ENCODE results near the gene LASP1NB.
A peak's percentile ranks its signal among the peaks of the same experiment; 100 is the strongest.

LASP1NB gene

DNA sequence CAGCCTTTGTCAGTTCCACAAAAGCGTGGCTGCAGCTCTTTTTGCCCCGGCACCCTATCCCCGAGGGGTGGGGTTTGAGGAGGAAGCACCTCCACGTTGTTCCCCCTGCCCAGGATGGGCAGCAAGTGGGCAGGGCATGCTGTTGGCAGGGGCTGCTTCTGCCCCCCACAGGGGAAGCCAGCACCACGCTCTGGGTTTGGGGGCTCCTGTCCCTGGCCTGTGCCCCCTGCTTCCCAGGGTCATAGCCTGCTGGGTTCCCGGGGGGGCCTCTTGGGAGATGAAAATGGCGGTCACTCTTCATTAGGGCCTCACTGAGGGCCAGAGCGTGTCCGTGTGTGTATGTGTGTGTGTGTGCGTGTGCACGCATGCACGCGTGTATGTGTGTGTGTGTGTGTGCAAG is 32.8 kb upstream of the LASP1NB start:
- intact Hi-C loops (cut with DNase I): no loop called here
- WGBS: 87% methylated on average over 12 of the region's 13 CpGs
- Histone ChIP-seq H3K4me1 (replicated peaks) (no peaks in the 10 kb centered on the region), H3K27me3 (replicated peaks; ENCODE audit: insufficient read depth) (no peaks in the 10 kb centered on the region), H3K27ac (no peak overlapping the region), H3K9me3 (no peaks in the 10 kb centered on the region), H3K36me3 (no peaks in the 10 kb centered on the region), H3K4me3 (no peak overlapping the region)
- no peak for TF ChIP-seq POLR2AphosphoS5 (IDR thresholded peaks at IDR 0.05)
- TF ChIP-seq, protein P1, sequence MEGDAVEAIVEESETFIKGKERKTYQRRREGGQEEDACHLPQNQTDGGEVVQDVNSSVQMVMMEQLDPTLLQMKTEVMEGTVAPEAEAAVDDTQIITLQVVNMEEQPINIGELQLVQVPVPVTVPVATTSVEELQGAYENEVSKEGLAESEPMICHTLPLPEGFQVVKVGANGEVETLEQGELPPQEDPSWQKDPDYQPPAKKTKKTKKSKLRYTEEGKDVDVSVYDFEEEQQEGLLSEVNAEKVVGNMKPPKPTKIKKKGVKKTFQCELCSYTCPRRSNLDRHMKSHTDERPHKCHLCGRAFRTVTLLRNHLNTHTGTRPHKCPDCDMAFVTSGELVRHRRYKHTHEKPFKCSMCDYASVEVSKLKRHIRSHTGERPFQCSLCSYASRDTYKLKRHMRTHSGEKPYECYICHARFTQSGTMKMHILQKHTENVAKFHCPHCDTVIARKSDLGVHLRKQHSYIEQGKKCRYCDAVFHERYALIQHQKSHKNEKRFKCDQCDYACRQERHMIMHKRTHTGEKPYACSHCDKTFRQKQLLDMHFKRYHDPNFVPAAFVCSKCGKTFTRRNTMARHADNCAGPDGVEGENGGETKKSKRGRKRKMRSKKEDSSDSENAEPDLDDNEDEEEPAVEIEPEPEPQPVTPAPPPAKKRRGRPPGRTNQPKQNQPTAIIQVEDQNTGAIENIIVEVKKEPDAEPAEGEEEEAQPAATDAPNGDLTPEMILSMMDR (IDR thresholded peaks at IDR 0.05): no peak
- TF ChIP-seq POLR2A (IDR thresholded peaks at IDR 0.05): no peak
- DNase-seq (ENCODE audit: low spot score): no peak

DNA sequence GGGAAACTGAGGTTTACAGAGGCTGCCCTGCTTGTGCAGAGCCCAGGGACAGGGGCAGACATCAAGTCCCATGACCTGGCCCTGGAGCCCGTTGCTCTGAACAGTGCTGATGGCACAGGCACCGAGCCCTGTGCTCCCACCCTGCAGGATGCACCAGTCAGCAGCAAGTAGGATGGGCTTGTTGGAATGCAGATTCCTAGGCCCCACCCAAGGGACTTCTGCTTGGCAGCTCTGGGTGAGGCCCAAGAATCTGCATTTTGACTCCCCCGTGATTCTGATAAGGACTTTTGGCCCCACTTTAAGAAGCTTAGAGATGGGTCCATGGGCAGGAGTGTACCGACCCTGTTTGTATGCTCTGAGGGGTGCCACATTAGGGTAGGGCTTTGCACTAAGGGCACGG is 32.3 kb upstream of the LASP1NB start:
- TF ChIP-seq POLR2A (IDR thresholded peaks at IDR 0.05): no peak
- TF ChIP-seq, protein P1 (IDR thresholded peaks at IDR 0.05): no peak
- TF ChIP-seq POLR2AphosphoS5 (IDR thresholded peaks at IDR 0.05): no peak
- DNase-seq (ENCODE audit: low spot score): no peak
- intact Hi-C loops (cut with DNase I): no loop called here
- 79% methylated on average over 5 of the region's 5 CpGs for WGBS
- no peaks in the 10 kb centered on the region for H3K4me1 ChIP-seq (replicated peaks)
- no peaks in the 10 kb centered on the region for H3K9me3 ChIP-seq
- no peak overlapping the region for H3K27ac ChIP-seq
- H3K4me3 ChIP-seq: no peak overlapping the region
- no peaks in the 10 kb centered on the region for H3K27me3 ChIP-seq (replicated peaks; ENCODE audit: insufficient read depth)
- H3K36me3 ChIP-seq: no peaks in the 10 kb centered on the region

DNA sequence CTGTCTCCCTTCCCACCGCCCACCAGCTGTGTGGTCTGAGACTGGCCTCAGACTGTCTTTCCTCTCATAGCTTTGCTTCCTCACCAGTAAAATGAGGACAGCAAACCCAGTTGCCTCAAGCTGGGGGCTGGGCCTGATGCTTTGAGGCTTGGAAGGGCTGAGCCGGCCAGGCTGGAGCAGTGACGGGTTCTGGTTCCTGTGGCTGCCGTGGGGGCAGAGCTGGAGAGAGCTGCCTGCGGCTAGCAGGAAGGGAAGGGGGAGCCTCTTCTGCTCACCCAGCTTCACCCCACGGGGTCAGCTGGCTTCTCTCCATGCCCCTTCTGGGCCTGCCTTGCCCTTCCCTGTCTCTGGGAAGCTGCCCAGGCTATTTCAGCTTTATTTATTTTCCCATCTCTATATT is 31.8 kb upstream of the LASP1NB start:
- no peaks in the 10 kb centered on the region for H3K9me3 ChIP-seq
- no peak overlapping the region for H3K4me3 ChIP-seq
- intact Hi-C loops (cut with DNase I): no loop called here
- DNase-seq (ENCODE audit: low spot score): no peak
- H3K27ac ChIP-seq: no peak overlapping the region
- no peak for TF ChIP-seq POLR2A (IDR thresholded peaks at IDR 0.05)
- TF ChIP-seq, protein P1 (IDR thresholded peaks at IDR 0.05): no peak
- no peak for TF ChIP-seq POLR2AphosphoS5 (IDR thresholded peaks at IDR 0.05)
- H3K27me3 ChIP-seq (replicated peaks; ENCODE audit: insufficient read depth): no peaks in the 10 kb centered on the region
- peaks cover 0 to 3% of the 10 kb centered on the region in 2 donors for H3K36me3 ChIP-seq
- 68% methylated on average over 6 of the region's 6 CpGs for WGBS
- no peaks in the 10 kb centered on the region for H3K4me1 ChIP-seq (replicated peaks)

DNA sequence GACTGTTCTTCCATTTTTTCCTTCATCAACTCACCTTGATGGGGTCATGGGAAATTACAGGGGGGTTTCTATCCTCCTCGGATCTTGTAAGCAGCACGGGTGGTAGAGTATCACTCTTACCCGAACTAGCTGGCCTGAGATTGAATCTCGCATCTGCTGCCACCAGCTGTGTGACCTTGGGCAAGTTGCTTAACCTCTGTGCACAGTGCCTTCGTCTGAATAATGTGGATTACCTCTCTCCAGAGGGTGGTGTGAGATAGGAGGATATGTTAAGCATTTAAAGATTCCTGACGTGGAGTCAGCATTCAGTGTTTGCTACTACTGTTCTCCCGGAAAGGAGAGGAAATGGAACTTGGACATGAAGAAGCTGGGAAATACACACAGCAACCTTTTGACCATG is 31.1 kb upstream of the LASP1NB start:
- Histone ChIP-seq H3K27ac (no peak overlapping the region), H3K9me3 (no peaks in the 10 kb centered on the region), H3K4me3 (no peak overlapping the region), H3K27me3 (replicated peaks; ENCODE audit: insufficient read depth) (no peaks in the 10 kb centered on the region), H3K36me3 (peaks cover 0 to 3% of the 10 kb centered on the region in 2 donors), H3K4me1 (replicated peaks) (no peaks in the 10 kb centered on the region)
- no peak for DNase-seq (ENCODE audit: low spot score)
- TF ChIP-seq POLR2AphosphoS5 (IDR thresholded peaks at IDR 0.05): no peak
- TF ChIP-seq POLR2A (IDR thresholded peaks at IDR 0.05): no peak
- TF ChIP-seq, protein P1 (IDR thresholded peaks at IDR 0.05): no peak
- intact Hi-C loops (cut with DNase I): no loop called here
- WGBS: 73% methylated on average over 7 of the region's 7 CpGs

DNA sequence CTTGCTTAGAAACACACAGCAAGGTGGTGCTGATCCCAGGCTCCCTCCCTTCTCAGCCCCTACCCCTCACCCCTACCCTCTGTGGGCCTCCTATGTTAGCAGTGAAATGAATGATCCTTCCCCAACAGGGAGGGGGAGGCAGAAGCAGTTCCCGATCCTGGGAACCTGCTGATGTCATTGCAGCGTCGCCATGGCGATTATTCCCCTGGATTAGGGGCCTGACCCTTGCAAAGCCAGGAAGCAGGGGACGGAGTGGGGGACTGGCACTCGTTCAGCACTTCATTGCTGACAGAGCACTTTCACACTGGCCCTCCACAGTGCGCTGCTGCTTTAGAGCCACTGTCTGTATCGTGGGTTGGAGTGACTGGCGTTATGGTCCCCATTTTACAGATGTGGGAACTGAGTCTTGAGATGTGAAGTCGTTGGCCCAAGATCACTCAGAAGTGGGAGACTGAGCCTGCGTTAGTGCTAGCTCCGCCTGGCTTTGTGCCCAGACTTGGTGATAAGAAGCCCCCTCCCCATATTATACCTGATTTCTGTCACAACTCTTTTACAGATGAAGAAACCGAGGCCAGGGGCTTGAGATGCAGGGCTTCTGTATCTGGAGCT is 29.0 kb upstream of the LASP1NB start:
- TF ChIP-seq, protein P1 (IDR thresholded peaks at IDR 0.05): no peak
- no peak for TF ChIP-seq POLR2A (IDR thresholded peaks at IDR 0.05)
- no peak for TF ChIP-seq POLR2AphosphoS5 (IDR thresholded peaks at IDR 0.05)
- intact Hi-C loops (cut with DNase I): no loop called here
- Histone ChIP-seq H3K4me3 (no peak overlapping the region), H3K27me3 (replicated peaks; ENCODE audit: insufficient read depth) (no peaks in the 10 kb centered on the region), H3K9me3 (no peaks in the 10 kb centered on the region), H3K36me3 (peaks cover 0 to 3% of the 10 kb centered on the region in 2 donors), H3K27ac (peak overlapping the region in 1 of 2 donors; percentile 39), H3K4me1 (replicated peaks) (no peaks in the 10 kb centered on the region)
- WGBS: 67% methylated on average over 13 of the region's 13 CpGs
- no peak for DNase-seq (ENCODE audit: low spot score)

Measured in prostate gland (tissue), 2 donors.